LNCaP clone FGC (cell line): ENCODE measurements around the gene GIT2.

Experiments
- DNase-seq: peaks from one replicate; pipeline ENCODE4 v3.0.0-alpha.2; 2011; ENCODE audit warnings: low read depth
- H3K4me3 ChIP-seq: 2 replicates; pipeline ENCODE4 v1.5.1; 2011; ENCODE audit warnings: mild to moderate bottlenecking, low read depth, low read length, control low read depth
- CTCF ChIP-seq: IDR thresholded peaks from 2 replicates; pipeline ENCODE4 v1.5.1; 2012; ENCODE audit warnings: mild to moderate bottlenecking; ENCODE audit not compliant: control insufficient read depth, insufficient read depth; ENCODE audit errors: extremely low read depth

The GIT2 gene

GRCh38 chr12:109951136-109951535 lies 45.0 kb downstream of the GIT2 start:
- TF ChIP-seq CTCF: no peak
- H3K4me3 ChIP-seq: no peak overlapping the region
- DNase-seq: no peak

DNA sequence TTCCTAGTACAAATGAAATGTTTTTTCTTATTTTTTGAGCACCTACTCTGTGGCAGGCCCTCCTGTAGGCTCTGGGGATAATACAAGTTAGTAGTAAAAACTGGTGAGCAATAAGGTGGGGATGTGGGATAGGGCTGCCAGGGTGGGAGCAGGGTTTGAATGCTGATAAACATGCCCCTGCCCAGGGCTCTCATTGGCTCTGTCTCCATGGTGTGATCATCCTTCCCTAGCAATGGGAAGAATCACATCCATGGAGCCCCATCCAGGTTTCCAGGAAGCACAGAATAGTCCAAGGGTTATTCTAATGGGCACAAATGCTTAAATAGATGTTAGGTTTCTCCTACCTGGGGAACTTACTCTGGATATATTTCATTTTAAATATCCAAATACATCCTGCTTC lies 45.5 kb downstream of the GIT2 start:
- TF ChIP-seq CTCF: no peak
- no peak overlapping the region for H3K4me3 ChIP-seq
- no peak for DNase-seq

DNA sequence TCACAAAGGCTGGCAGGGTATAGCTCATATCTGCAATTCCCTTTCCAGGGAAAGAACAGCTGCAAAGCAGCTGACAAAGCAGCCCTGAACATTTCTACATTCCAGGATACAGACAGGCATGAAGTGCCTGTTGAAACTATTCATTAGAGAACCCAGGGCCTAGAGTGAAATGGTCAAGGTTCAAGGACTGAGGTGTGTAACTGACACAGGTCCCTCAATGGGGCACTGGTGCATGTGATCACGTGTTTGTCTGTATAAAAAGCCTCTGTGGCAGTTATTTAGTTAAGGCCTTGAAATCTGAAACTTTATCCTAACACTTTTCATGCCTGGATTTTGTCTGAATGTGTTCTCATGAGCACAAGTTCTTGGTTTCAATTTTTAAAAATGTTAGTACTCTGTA lies 47.1 kb downstream of the GIT2 start:
- TF ChIP-seq CTCF: no peak
- no peak for DNase-seq
- H3K4me3 ChIP-seq: no peak overlapping the region

GRCh38 chr12:109948368-109948767 lies 47.8 kb downstream of the GIT2 start:
- TF ChIP-seq CTCF: no peak
- H3K4me3 ChIP-seq: no peak overlapping the region
- no peak for DNase-seq

- no peak overlapping the region for H3K4me3 ChIP-seq
- no peak for TF ChIP-seq CTCF
- DNase-seq: no peak
Observed at GRCh38 chr12:109947521-109947920, 48.6 kb downstream of the GIT2 start.

DNA sequence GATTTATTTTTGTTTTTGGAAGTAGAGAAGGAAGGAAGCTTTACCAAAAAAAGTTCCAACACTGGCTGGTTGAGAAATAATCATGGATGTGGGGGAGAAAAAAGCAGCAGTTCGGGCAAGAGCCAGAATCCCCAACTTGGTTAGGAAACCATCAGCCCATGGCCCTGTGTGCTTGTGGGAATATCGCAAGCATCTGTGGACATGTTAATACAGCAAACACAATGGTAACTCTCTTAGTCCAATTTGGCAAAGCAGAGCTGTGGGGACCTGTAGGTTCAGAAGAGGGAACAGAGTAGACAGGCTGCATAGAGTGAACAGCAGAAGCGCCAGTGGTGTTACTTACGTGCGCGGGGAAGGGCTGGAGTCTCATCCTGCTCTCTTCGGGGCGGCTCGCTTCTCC lies 49.3 kb downstream of the GIT2 start:
- no peak overlapping the region for H3K4me3 ChIP-seq
- no peak for DNase-seq
- no peak for TF ChIP-seq CTCF

GRCh38 chr12:109946505-109946904 lies 49.7 kb downstream of the GIT2 start:
- H3K4me3 ChIP-seq: no peak overlapping the region
- DNase-seq: no peak
- TF ChIP-seq CTCF: no peak
